Left ventricle myocardium inferior (tissue), 1 donor: ENCODE data around the gene SLC12A3. TPM values are rescaled to one million over a fixed set of nuclear protein-coding genes. Genes with fewer than 3 reads are reported as not detected.

ENCODE experiments used
- DNase-seq: peaks from one replicate; pipeline ENCODE4 v3.0.0-alpha.2; 2020
- H3K27ac ChIP-seq: fragments of 200-600 bp; replicated peaks from 2 replicates; pipeline ENCODE4 v1.8.0; 2021
- H3K27me3 ChIP-seq: fragments of 200-600 bp; 2 replicates; pipeline ENCODE4 v1.8.0; 2021; ENCODE audit warnings: low read depth
- H3K36me3 ChIP-seq: fragments of 200-600 bp; 2 replicates; pipeline ENCODE4 v1.8.0; 2021
- H3K4me1 ChIP-seq: fragments of 200-600 bp; 2 replicates; pipeline ENCODE4 v1.8.0; 2021
- H3K4me3 ChIP-seq: fragments of 200-600 bp; 2 replicates; pipeline ENCODE4 v1.8.0; 2021; ENCODE audit warnings: mild to moderate bottlenecking, moderate library complexity
- H3K9me3 ChIP-seq: fragments of 200-600 bp; replicated peaks from 2 replicates; pipeline ENCODE4 v1.8.0; 2021
- CTCF ChIP-seq: fragments of 200-600 bp; IDR thresholded peaks from 2 replicates; pipeline ENCODE4 v1.8.0; 2021; ENCODE audit warnings: antibody characterized with exemption, mild to moderate bottlenecking, borderline replicate concordance
- intact Hi-C: fragments of 100-400 bp; cut with micrococcal nuclease; formaldehyde crosslinking; loops from one replicate; pipeline ENCODE4 v1.11.0; 2022
- total RNA-seq: library from RNA; stranded (reverse); fragmentation: NEBNext Ultra II Directional; extraction: Animal tissue kit (Norgen Biotek cat#: 25700); gene quantifications from one replicate; pipeline ENCODE4 v1.2.1, GENCODE V29; 2021
- donor health status: DM: no; HTN: yes; CAD: no; lungs with severe emphysema.

SLC12A3 gene
- total RNA-seq, 1 donor from 2014 or later, result not detected

GRCh38 chr16:56833243-56833970, 31.6 kb upstream of the SLC12A3 start:
- Histone ChIP-seq H3K9me3 (no peaks in the 10 kb centered on the region), H3K4me1 (peaks cover 8% of the 10 kb centered on the region), H3K27ac (no peak overlapping the region), H3K36me3 (peaks cover 90% of the 10 kb centered on the region), H3K27me3 (no peaks in the 10 kb centered on the region), H3K4me3 (no peak overlapping the region)
- intact Hi-C loops, result no loop called here
- TF ChIP-seq CTCF, result no peak
- no peak for DNase-seq

GRCh38 chr16:56835320-56835719, 29.7 kb upstream of the SLC12A3 start:
- H3K9me3 ChIP-seq, result no peaks in the 10 kb centered on the region
- H3K36me3 ChIP-seq, result peaks cover 89% of the 10 kb centered on the region
- no peak for DNase-seq
- TF ChIP-seq CTCF, result no peak
- intact Hi-C loops, result no loop called here
- no peak overlapping the region for H3K27ac ChIP-seq
- no peaks in the 10 kb centered on the region for H3K27me3 ChIP-seq
- H3K4me3 ChIP-seq, result no peak overlapping the region
- peaks cover 8% of the 10 kb centered on the region for H3K4me1 ChIP-seq

GRCh38 chr16:56836410-56837230, 28.4 kb upstream of the SLC12A3 start:
- Histone ChIP-seq H3K27ac (no peak overlapping the region), H3K27me3 (no peaks in the 10 kb centered on the region), H3K4me1 (peaks cover 8% of the 10 kb centered on the region), H3K4me3 (no peak overlapping the region), H3K9me3 (no peaks in the 10 kb centered on the region), H3K36me3 (peaks cover 89% of the 10 kb centered on the region)
- DNase-seq, result no peak
- intact Hi-C loops, result no loop called here
- TF ChIP-seq CTCF, result no peak

- peaks cover 87% of the 10 kb centered on the region for H3K36me3 ChIP-seq
- H3K27me3 ChIP-seq, result no peaks in the 10 kb centered on the region
- peaks cover 8% of the 10 kb centered on the region for H3K4me1 ChIP-seq
- H3K4me3 ChIP-seq, result no peak overlapping the region
- H3K9me3 ChIP-seq, result no peaks in the 10 kb centered on the region
- intact Hi-C loops, result no loop called here
- no peak for DNase-seq
- TF ChIP-seq CTCF, result no peak
- no peak overlapping the region for H3K27ac ChIP-seq
Observed at GRCh38 chr16:56838622-56839337, 26.2 kb upstream of the SLC12A3 start.

GRCh38 chr16:56841233-56841632, 23.8 kb upstream of the SLC12A3 start:
- H3K4me1 ChIP-seq, result peaks cover 5% of the 10 kb centered on the region
- no peak overlapping the region for H3K27ac ChIP-seq
- no peak overlapping the region for H3K4me3 ChIP-seq
- intact Hi-C loops, result no loop called here
- DNase-seq, result no peak
- no peak for TF ChIP-seq CTCF
- no peaks in the 10 kb centered on the region for H3K9me3 ChIP-seq
- H3K27me3 ChIP-seq, result no peaks in the 10 kb centered on the region
- peaks cover 80% of the 10 kb centered on the region for H3K36me3 ChIP-seq
